H9 (cell line): ENCODE measurements around the gene CDH5. TPM values are rescaled to one million over a fixed set of nuclear protein-coding genes. Genes with fewer than 3 reads are reported as not detected.

ENCODE experiments used
- DNase-seq: peaks from one replicate; pipeline ENCODE4 v3.0.0-alpha.2; 2017
- H2AFZ ChIP-seq: one replicate; pipeline ENCODE4 v1.6.1; 2013; ENCODE audit warnings: mild to moderate bottlenecking, low read length, control low read depth, moderate library complexity
- H2AK5ac ChIP-seq: 2 replicates; pipeline ENCODE4 v1.6.1; 2013; ENCODE audit warnings: low read length, control low read depth, mixed read lengths; ENCODE audit not compliant: insufficient read length
- H2BK120ac ChIP-seq: one replicate; pipeline ENCODE4 v1.6.1; 2013; ENCODE audit warnings: low read depth, mild to moderate bottlenecking, low read length, control low read depth, inconsistent platforms; ENCODE audit not compliant: poor library complexity, severe bottlenecking
- H2BK12ac ChIP-seq: 2 replicates; pipeline ENCODE4 v1.6.1; 2013; ENCODE audit warnings: low read length, control low read depth, mixed read lengths, low read depth; ENCODE audit not compliant: insufficient read length
- H2BK15ac ChIP-seq: 2 replicates; pipeline ENCODE4 v1.6.1; 2013; ENCODE audit warnings: low read depth, low read length, control low read depth
- H2BK20ac ChIP-seq: one replicate; pipeline ENCODE4 v1.6.1; 2013; ENCODE audit warnings: low read depth, mild to moderate bottlenecking, low read length, control low read depth, inconsistent platforms; ENCODE audit not compliant: poor library complexity, severe bottlenecking
- H2BK5ac ChIP-seq: 2 replicates; pipeline ENCODE4 v1.6.1; 2013; ENCODE audit warnings: low read length, control low read depth, mixed read lengths; ENCODE audit not compliant: insufficient read length
- H3K14ac ChIP-seq: 2 replicates; pipeline ENCODE4 v1.6.1; 2013; ENCODE audit warnings: low read length, control low read depth; ENCODE audit not compliant: insufficient read depth
- H3K18ac ChIP-seq: 2 replicates; pipeline ENCODE4 v1.6.1; 2013; ENCODE audit warnings: low read depth, mild to moderate bottlenecking, mixed read lengths, low read length, control low read depth; ENCODE audit not compliant: insufficient read length
- H3K23ac ChIP-seq: 2 replicates; pipeline ENCODE4 v1.6.1; 2013; ENCODE audit warnings: low read length, control low read depth, mixed read lengths, low read depth; ENCODE audit not compliant: insufficient read length
- H3K23me2 ChIP-seq: 2 replicates; pipeline ENCODE4 v1.6.1; 2013; ENCODE audit warnings: low read depth, mild to moderate bottlenecking, mixed read lengths, low read length, control low read depth; ENCODE audit not compliant: insufficient read length, poor library complexity, severe bottlenecking
- H3K27ac ChIP-seq: 2 replicates; pipeline ENCODE4 v1.5.1; 2013; ENCODE audit warnings: low read length, control low read depth, mixed read lengths, low read depth; ENCODE audit not compliant: insufficient read length
- H3K27me3 ChIP-seq: 2 replicates; pipeline ENCODE4 v1.6.1; 2013; ENCODE audit warnings: low read length, control low read depth, inconsistent platforms; ENCODE audit not compliant: insufficient read depth
- H3K4ac ChIP-seq: 2 replicates; pipeline ENCODE4 v1.6.1; 2013; ENCODE audit warnings: low read depth, mild to moderate bottlenecking, control low read depth, inconsistent platforms, low read length, moderate library complexity
- H3K4me1 ChIP-seq: 2 replicates; pipeline ENCODE4 v1.6.1; 2013; ENCODE audit warnings: low read length, control low read depth, inconsistent platforms; ENCODE audit not compliant: insufficient read depth
- H3K4me2 ChIP-seq: 2 replicates; pipeline ENCODE4 v1.6.1; 2013; ENCODE audit warnings: low read length, control low read depth, mixed read lengths; ENCODE audit not compliant: insufficient read length, insufficient read depth
- H3K56ac ChIP-seq: 2 replicates; pipeline ENCODE4 v1.6.1; 2013; ENCODE audit warnings: low read depth, mild to moderate bottlenecking, mixed read lengths, low read length, control low read depth; ENCODE audit not compliant: insufficient read length
- H3K79me1 ChIP-seq: 2 replicates; pipeline ENCODE4 v1.6.1; 2013; ENCODE audit warnings: low read depth, mild to moderate bottlenecking, moderate library complexity, low read length, control low read depth, inconsistent platforms; ENCODE audit not compliant: insufficient read depth, poor library complexity, severe bottlenecking
- H3K79me2 ChIP-seq: 2 replicates; pipeline ENCODE4 v1.6.1; 2013; ENCODE audit warnings: low read length, control low read depth, inconsistent platforms; ENCODE audit not compliant: insufficient read depth
- H3K9ac ChIP-seq: 2 replicates; pipeline ENCODE4 v1.6.1; 2013; ENCODE audit warnings: low read length, control low read depth, mixed read lengths; ENCODE audit not compliant: insufficient read length; ENCODE audit errors: extremely low read depth
- H3K9me3 ChIP-seq: one replicate; pipeline ENCODE4 v1.6.1; 2013; ENCODE audit warnings: low read depth, low read length, inconsistent platforms; ENCODE audit not compliant: control insufficient read depth
- H3T11ph ChIP-seq: one replicate; pipeline ENCODE4 v1.6.1; 2013; ENCODE audit warnings: mild to moderate bottlenecking, low read length, control low read depth, inconsistent platforms
- H4K20me1 ChIP-seq: one replicate; pipeline ENCODE4 v1.6.1; 2013; ENCODE audit not compliant: control insufficient read depth, insufficient read length, insufficient read depth
- H4K5ac ChIP-seq: 2 replicates; pipeline ENCODE4 v1.6.1; 2013; ENCODE audit warnings: low read depth, mild to moderate bottlenecking, mixed read lengths, low read length, control low read depth; ENCODE audit not compliant: insufficient read length
- H4K8ac ChIP-seq: replicated peaks from 2 replicates; pipeline ENCODE4 v1.6.1; 2013; ENCODE audit warnings: low read length, control low read depth, mixed read lengths, low read depth; ENCODE audit not compliant: insufficient read length
- H4K91ac ChIP-seq: 2 replicates; pipeline ENCODE4 v1.6.1; 2013; ENCODE audit warnings: low read depth, mild to moderate bottlenecking, moderate library complexity, mixed read lengths, low read length, control low read depth; ENCODE audit not compliant: insufficient read length
- H3K27ac Mint-ChIP-seq, 3 experiments: 2 replicates in 2 of 3; 3 replicates in 1 of 3; pipeline ENCODE4 v1.8.0; 2020 to 2021; ENCODE audit warnings: mixed read lengths in 3 of 3, mild to moderate bottlenecking in 1 of 3, moderate library complexity in 1 of 3
- H3K27me3 Mint-ChIP-seq: 2 replicates; pipeline ENCODE4 v1.8.0; 2021; ENCODE audit warnings: low read depth, mild to moderate bottlenecking, moderate library complexity, mixed read lengths
- H3K36me3 Mint-ChIP-seq, 3 experiments: 2 replicates in 2 of 3; 3 replicates in 1 of 3; pipeline ENCODE4 v1.8.0; 2020 to 2021; ENCODE audit warnings: low read depth in 3 of 3, mixed read lengths in 3 of 3; ENCODE audit not compliant: insufficient read depth in 1 of 3
- H3K4me1 Mint-ChIP-seq, 2 experiments: 2 replicates each; pipeline ENCODE4 v1.8.0; 2020; ENCODE audit warnings: mixed read lengths in 2 of 2
- H3K4me3 Mint-ChIP-seq, 2 experiments: 2 replicates in 1 of 2; 3 replicates in 1 of 2; pipeline ENCODE4 v1.8.0; 2020 to 2021; ENCODE audit warnings: mild to moderate bottlenecking in 2 of 2, mixed read lengths in 2 of 2, moderate library complexity in 1 of 2
- H3K9me3 Mint-ChIP-seq, 2 experiments: 2 replicates in 1 of 2; 3 replicates in 1 of 2; pipeline ENCODE4 v1.8.0; 2020; ENCODE audit warnings: mild to moderate bottlenecking in 2 of 2, mixed read lengths in 2 of 2, moderate library complexity in 1 of 2
- WGBS: extraction: QIAGEN DNeasy Blood & Tissue Kit; methylation state at CpG from one replicate; pipeline ENCODE4 v1.1.7; 2013; ENCODE audit warnings: missing lambda C conversion rate, low lambda C conversion rate, mixed read lengths; ENCODE audit not compliant: insufficient read length; ENCODE audit errors: extremely low coverage; 5-methylcytosine and 5-hydroxymethylcytosine counted together
- total RNA-seq: library from RNA; stranded (reverse); gene quantifications from 2 replicates; pipeline ENCODE4 v1.2.1, GENCODE V29; 2021
- TF ChIP-seq, protein P1 (sequence below): fragments of 200-600 bp; sonication (generic); conservative IDR thresholded peaks from 3 replicates; pipeline ENCODE4 v1.8.0; 2021; ENCODE audit warnings: antibody characterized with exemption, mild to moderate bottlenecking

The CDH5 gene
- total RNA-seq, 1 experiment from 2014 or later, result 0.20 TPM

- Histone ChIP-seq H2AK5ac (no peak overlapping the region), H3K23ac (no peak overlapping the region), H3K4ac (no peak overlapping the region), H3K4me1 (no peaks in the 10 kb centered on the region), H3T11ph (no peak overlapping the region), H3K23me2 (no peaks in the 10 kb centered on the region), H4K8ac (no peak overlapping the region), H2BK15ac (no peak overlapping the region), H4K91ac (no peak overlapping the region), H3K56ac (no peak overlapping the region), H2BK12ac (no peak overlapping the region), H3K18ac (no peak overlapping the region), H2AFZ (no peak overlapping the region), H3K14ac (no peak overlapping the region), H3K9me3 (no peaks in the 10 kb centered on the region), H2BK20ac (no peak overlapping the region), H4K5ac (no peak overlapping the region), H3K9ac (no peak overlapping the region), H4K20me1 (no peaks in the 10 kb centered on the region), H3K27me3 (no peaks in the 10 kb centered on the region), H2BK5ac (no peak overlapping the region), H3K79me1 (no peaks in the 10 kb centered on the region), H3K79me2 (no peaks in the 10 kb centered on the region), H2BK120ac (no peak overlapping the region), H3K27ac (no peak overlapping the region), H3K4me2 (no peak overlapping the region)
- WGBS, result no CpG with 5 or more reads among the region's 13 CpGs
- Mint-ChIP-seq H3K36me3 (no peaks in the 10 kb centered on the region; a peak in 1 of 7 replicates), H3K4me1 (no peaks in the 10 kb centered on the region), H3K9me3 (no peaks in the 10 kb centered on the region), H3K4me3 (no peak overlapping the region), H3K27me3 (peaks cover 1% of the 10 kb centered on the region; the same call in 1 of the 2 replicates), H3K27ac (no peak overlapping the region)
- TF ChIP-seq, protein P1, sequence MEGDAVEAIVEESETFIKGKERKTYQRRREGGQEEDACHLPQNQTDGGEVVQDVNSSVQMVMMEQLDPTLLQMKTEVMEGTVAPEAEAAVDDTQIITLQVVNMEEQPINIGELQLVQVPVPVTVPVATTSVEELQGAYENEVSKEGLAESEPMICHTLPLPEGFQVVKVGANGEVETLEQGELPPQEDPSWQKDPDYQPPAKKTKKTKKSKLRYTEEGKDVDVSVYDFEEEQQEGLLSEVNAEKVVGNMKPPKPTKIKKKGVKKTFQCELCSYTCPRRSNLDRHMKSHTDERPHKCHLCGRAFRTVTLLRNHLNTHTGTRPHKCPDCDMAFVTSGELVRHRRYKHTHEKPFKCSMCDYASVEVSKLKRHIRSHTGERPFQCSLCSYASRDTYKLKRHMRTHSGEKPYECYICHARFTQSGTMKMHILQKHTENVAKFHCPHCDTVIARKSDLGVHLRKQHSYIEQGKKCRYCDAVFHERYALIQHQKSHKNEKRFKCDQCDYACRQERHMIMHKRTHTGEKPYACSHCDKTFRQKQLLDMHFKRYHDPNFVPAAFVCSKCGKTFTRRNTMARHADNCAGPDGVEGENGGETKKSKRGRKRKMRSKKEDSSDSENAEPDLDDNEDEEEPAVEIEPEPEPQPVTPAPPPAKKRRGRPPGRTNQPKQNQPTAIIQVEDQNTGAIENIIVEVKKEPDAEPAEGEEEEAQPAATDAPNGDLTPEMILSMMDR, result no peak
- DNase-seq, result peak; percentile 5
Measured at GRCh38 chr16:66389256-66390176, 23.0 kb downstream of the CDH5 start.
